K562 treated with DMSO at 1 percent for 48 hours (cell line): ENCODE data around the gene PACS1. TPM values are rescaled to one million over a fixed set of nuclear protein-coding genes. Genes with fewer than 3 reads are reported as not detected.

Experiments used
- total RNA-seq: library from RNA; unstranded; fragments of 300-600 nt; gene quantifications from 2 replicates; pipeline ENCODE4 v1.2.3, GENCODE V29; 2022; ENCODE audit warnings: low replicate concordance; ENCODE audit errors: extremely low read depth

Gene PACS1
- total RNA-seq: not detected in 2 replicates

GRCh38 chr11:66069715-66070603 is at the start of gene PACS1:
TSS of gene PACS1 (plus strand) at chr11:66070272. CDS start at chr11:66070487, 215 bp downstream.

GRCh38 chr11:66026017-66026529 is 44.0 kb upstream of the PACS1 start, which contains the start of gene CATSPER1:
TSS of gene CATSPER1 (minus strand) at chr11:66026479. CDS start at chr11:66026379, 100 bp downstream.

GRCh38 chr11:66048547-66049323 is 21.3 kb upstream of the PACS1 start, which contains the start of gene GAL3ST3:
TSS of gene GAL3ST3 (minus strand) at chr11:66049161. CDS start at chr11:66045415, 3,746 bp downstream.

GRCh38 chr11:66051766-66052663 is 18.1 kb upstream of the PACS1 start, which contains the start of gene SF3B2:
TSS of gene SF3B2 (plus strand) at chr11:66052364. CDS start at chr11:66052385, 21 bp downstream.

GRCh38 chr11:66268244-66268951 is 198.3 kb downstream of the PACS1 start, which contains the start of gene RAB1B:
TSS of gene RAB1B (plus strand) at chr11:66268639. CDS start at chr11:66268680, 41 bp downstream.

GRCh38 chr11:66277471-66278362 is 207.6 kb downstream of the PACS1 start, which contains the start of gene CNIH2:
TSS of gene CNIH2 (plus strand) at chr11:66278175. CDS start at chr11:66278457, 282 bp downstream.

GRCh38 chr11:66288671-66289547 is 218.8 kb downstream of the PACS1 start, which contains the start of gene YIF1A:
TSS of gene YIF1A (minus strand) at chr11:66289143. CDS start at chr11:66288985, 158 bp downstream.

GRCh38 chr11:66291706-66292542 is 221.9 kb downstream of the PACS1 start, which contains the start of gene TMEM151A:
TSS of gene TMEM151A (plus strand) at chr11:66291894. CDS start at chr11:66292014, 120 bp downstream.

Other genes with a start within 250 kb of the PACS1 start
- not detected in 2 replicates for gene SNX32, start 236.3 kb upstream of the PACS1 start, total RNA-seq
- gene CFL1, start 212.1 kb upstream of the PACS1 start, total RNA-seq: 572 TPM in 1 of 2 replicates, not detected in the other
- gene MUS81, start 209.8 kb upstream of the PACS1 start, total RNA-seq: not detected in 2 replicates
- gene EFEMP2, start 197.5 kb upstream of the PACS1 start, total RNA-seq: not detected in 2 replicates
- gene CTSW, start 190.4 kb upstream of the PACS1 start, total RNA-seq: not detected in 2 replicates
- not detected in 2 replicates for gene FIBP, start 181.8 kb upstream of the PACS1 start, total RNA-seq
- gene CCDC85B, start 179.6 kb upstream of the PACS1 start, total RNA-seq: not detected in 2 replicates
- not detected in 2 replicates for gene FOSL1, start 169.9 kb upstream of the PACS1 start, total RNA-seq
- gene C11orf68, start 151.2 kb upstream of the PACS1 start, total RNA-seq: not detected in 2 replicates
- not detected in 2 replicates for gene DRAP1, start 150.8 kb upstream of the PACS1 start, total RNA-seq
- not detected in 2 replicates for gene TSGA10IP, start 124.8 kb upstream of the PACS1 start, total RNA-seq
- not detected in 2 replicates for gene SART1, start 108.5 kb upstream of the PACS1 start, total RNA-seq
- gene EIF1AD, start 68.1 kb upstream of the PACS1 start, total RNA-seq: not detected in 2 replicates
- gene BANF1, start 67.8 kb upstream of the PACS1 start, total RNA-seq: not detected in 2 replicates
- gene CST6, start 58.3 kb upstream of the PACS1 start, total RNA-seq: not detected in 2 replicates
- gene CATSPER1, start 43.8 kb upstream of the PACS1 start, total RNA-seq: not detected in 2 replicates
- not detected in 2 replicates for gene GAL3ST3, start 21.1 kb upstream of the PACS1 start, total RNA-seq
- not detected in 2 replicates for gene SF3B2, start 17.9 kb upstream of the PACS1 start, total RNA-seq
- not detected in 2 replicates for gene KLC2, start 187.4 kb downstream of the PACS1 start, total RNA-seq
- 266 TPM in 1 of 2 replicates, not detected in the other for gene RAB1B, start 198.4 kb downstream of the PACS1 start, total RNA-seq
- gene CNIH2, start 207.9 kb downstream of the PACS1 start, total RNA-seq: not detected in 2 replicates
- not detected in 2 replicates for gene YIF1A, start 218.9 kb downstream of the PACS1 start, total RNA-seq
- gene TMEM151A, start 221.6 kb downstream of the PACS1 start, total RNA-seq: not detected in 2 replicates
- gene CD248, start 246.8 kb downstream of the PACS1 start, total RNA-seq: not detected in 2 replicates